Naive thymus-derived CD4-positive, alpha-beta T cell (primary cell): Measurements from ENCODE around the gene SLC22A17. TPM values are rescaled to one million over a fixed set of nuclear protein-coding genes. Genes with fewer than 3 reads are reported as not detected.
A peak's percentile ranks its signal among the peaks of the same experiment; 100 is the strongest.

Source experiments
- ATAC-seq: fragments of 150-1000 bp; cut with Tn5 transposase; 2 replicates; pipeline ENCODE4 v1.10.0; 2021; ENCODE audit warnings: mild to moderate bottlenecking, moderate library complexity
- CTCF ChIA-PET: fragments of 350-600 bp; sonication (Branson Sonifier 250); formaldehyde crosslinking; loops from one replicate; lab custom pipeline; 2021; ENCODE audit warnings: antibody characterized with exemption; lab: Charles Lee
- POLR2A ChIA-PET: fragments of 350-600 bp; sonication (Branson Sonifier 250); formaldehyde crosslinking; loops from one replicate; lab custom pipeline; 2021; ENCODE audit warnings: antibody characterized with exemption, inconsistent platforms; lab: Charles Lee
- DNase-seq, 9 donors: peaks; one replicate each; pipeline versions ENCODE4 v3.0.0 to v3.0.0-alpha.2; 2020 to 2022; ENCODE audit warnings: mixed read lengths in 1 of 9
- H3K27ac ChIP-seq: one replicate; pipeline ENCODE4 v1.7.0; 2013; ENCODE audit warnings: mild to moderate bottlenecking, low read depth, low read length, moderate library complexity
- H3K27me3 ChIP-seq, 2 donors: one replicate each; pipeline ENCODE4 v1.7.0; 2013; ENCODE audit warnings: low read length in 2 of 2, mild to moderate bottlenecking in 2 of 2, moderate library complexity in 2 of 2; ENCODE audit not compliant: control insufficient read depth in 2 of 2, insufficient read depth in 2 of 2
- H3K36me3 ChIP-seq, 3 experiments: 1 replicate in 2 of 3; 2 replicates in 1 of 3; pipeline ENCODE4 v1.7.0; 2013; ENCODE audit warnings: low read length in 3 of 3, mild to moderate bottlenecking in 3 of 3, moderate library complexity in 1 of 3; ENCODE audit not compliant: insufficient read depth in 3 of 3, control insufficient read depth in 2 of 3
- H3K4me1 ChIP-seq, 2 donors: one replicate each; pipeline ENCODE4 v1.7.0; 2013; ENCODE audit warnings: low read length in 2 of 2, mild to moderate bottlenecking in 2 of 2, moderate library complexity in 1 of 2; ENCODE audit not compliant: control insufficient read depth in 2 of 2, insufficient read depth in 2 of 2
- H3K4me3 ChIP-seq: 2 replicates; pipeline ENCODE4 v1.7.0; 2013; ENCODE audit warnings: mild to moderate bottlenecking, low read length
- H3K9me3 ChIP-seq, 3 experiments: 1 replicate in 2 of 3; 2 replicates in 1 of 3; pipeline ENCODE4 v1.7.0; 2013; ENCODE audit warnings: low read length in 3 of 3; ENCODE audit not compliant: control insufficient read depth in 2 of 3
- H3K27ac Mint-ChIP-seq, 9 donors: one replicate each; pipeline ENCODE4 v1.8.0; 2020 to 2022; ENCODE audit warnings: mixed read lengths in 9 of 9, mild to moderate bottlenecking in 8 of 9, moderate library complexity in 5 of 9, inconsistent platforms in 2 of 9
- H3K27me3 Mint-ChIP-seq, 5 donors: one replicate each; pipeline ENCODE4 v1.8.0; 2021 to 2022; ENCODE audit warnings: mixed read lengths in 5 of 5, mild to moderate bottlenecking in 1 of 5
- H3K36me3 Mint-ChIP-seq, 5 donors: one replicate each; pipeline ENCODE4 v1.8.0; 2020 to 2022; ENCODE audit warnings: mixed read lengths in 5 of 5, mild to moderate bottlenecking in 3 of 5, inconsistent platforms in 1 of 5
- H3K4me1 Mint-ChIP-seq, 7 donors: one replicate each; pipeline ENCODE4 v1.8.0; 2020 to 2022; ENCODE audit warnings: mixed read lengths in 7 of 7, mild to moderate bottlenecking in 3 of 7, inconsistent platforms in 1 of 7
- H3K4me3 Mint-ChIP-seq, 10 donors: one replicate each; pipeline ENCODE4 v1.8.0; 2020 to 2022; ENCODE audit warnings: mild to moderate bottlenecking in 10 of 10, mixed read lengths in 10 of 10, moderate library complexity in 6 of 10, inconsistent platforms in 2 of 10
- H3K9me3 Mint-ChIP-seq, 11 donors: one replicate each; pipeline ENCODE4 v1.8.0; 2020 to 2022; ENCODE audit warnings: mixed read lengths in 11 of 11, mild to moderate bottlenecking in 4 of 11, inconsistent platforms in 1 of 11, moderate library complexity in 1 of 11
- intact Hi-C, 2 donors: fragments of 100-400 bp; cut with micrococcal nuclease; formaldehyde crosslinking; loops; one replicate each; pipeline ENCODE4 v1.15.1; 2023
- polyA plus RNA-seq, 2 donors: library from polyadenylated mRNA; unstranded; fragments of 300-500 nt; fragmentation: Illumina TruSeq; gene quantifications; one replicate each; pipeline ENCODE4 v1.2.3, GENCODE V29; 2021
- total RNA-seq, 6 experiments: library from RNA in 5 of 6; stranded (reverse) in 5 of 6; gene quantifications; 1 replicate in 5 of 6; 2 replicates in 1 of 6; pipeline ENCODE4 v1.2.3 and lab custom pipeline; 2021 to 2026

The SLC22A17 gene
- total and polyA plus RNA-seq, 7 experiments from 2014 or later = 1.9 to 30.0 (median 10.8) TPM

DNA sequence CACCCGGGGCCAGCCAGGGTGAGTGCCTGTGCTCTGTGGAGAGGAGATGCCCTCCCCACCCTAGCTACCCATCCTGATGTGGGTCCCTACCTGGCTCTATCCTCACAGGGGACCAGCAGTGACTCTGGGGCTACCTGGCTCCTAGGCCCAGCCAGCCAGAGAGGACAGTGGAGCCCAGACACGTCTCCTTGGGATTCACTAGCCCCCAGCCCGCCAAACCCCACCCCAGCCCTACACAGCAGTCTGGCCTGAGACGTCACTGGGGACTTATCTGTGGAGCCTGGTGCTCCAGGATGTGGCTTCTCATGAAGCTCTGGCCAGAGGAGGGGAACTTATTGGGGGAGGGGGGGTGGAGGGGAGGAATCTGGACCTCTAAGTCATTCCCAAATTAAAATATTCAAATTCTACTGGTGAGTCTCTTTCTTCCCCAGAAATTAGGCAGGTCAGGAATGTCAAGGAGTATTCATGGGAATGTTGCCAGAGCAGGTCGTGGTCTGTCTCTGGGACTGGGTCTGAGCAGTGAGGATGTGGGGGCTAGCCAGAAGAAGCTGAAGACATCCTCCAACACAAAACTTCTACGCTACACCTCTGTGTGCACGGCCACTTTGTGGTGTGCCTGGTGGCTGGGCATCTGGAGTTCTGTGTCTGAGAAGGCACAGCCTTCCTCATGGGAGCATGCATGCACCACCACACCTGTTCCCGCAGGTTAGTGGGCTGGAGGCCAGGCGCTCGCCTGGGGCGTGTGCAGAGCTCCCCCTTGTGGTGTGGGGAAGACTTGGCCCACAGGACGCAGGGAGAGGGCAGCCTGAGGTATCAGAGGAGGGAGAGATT lies 26.9 kb upstream of the SLC22A17 start:
- Mint-ChIP-seq H3K27me3 (peaks cover 0 to 16% (median 0%) of the 10 kb centered on the region in 5 donors), H3K4me1 (peaks cover 0 to 3% (median 0%) of the 10 kb centered on the region in 7 donors), H3K36me3 (no peaks in the 10 kb centered on the region), H3K27ac (no peak overlapping the region), H3K9me3 (peaks cover 0 to 2% (median 0%) of the 10 kb centered on the region in 11 donors), H3K4me3 (no peak overlapping the region)
- no peak overlapping the region for H3K27ac ChIP-seq
- ChIA-PET CTCF (interaction anchor here (0.5 to 3.6 kb wide), 22 partner anchors 9 to 746 kb away, joined by 3 to 55 read pairs (median 4); partner anchors contain the start of gene CEBPE), POLR2A (interaction anchor here (0.7 to 1.0 kb wide), 2 partner anchors 78 to 115 kb away, joined by 3 read pairs; no protein-coding TSS in a partner anchor)
- no peaks in the 10 kb centered on the region for H3K36me3 ChIP-seq
- H3K27me3 ChIP-seq = no peaks in the 10 kb centered on the region
- DNase-seq = peak; percentile 48 to 77 (median 68)
- no peak overlapping the region for H3K4me3 ChIP-seq
- intact Hi-C loops = loop anchor here (1.0 to 2.0 kb wide), 8 partner anchors 51 to 311 kb away; partner anchors contain the start of gene PABPN1 (in 1 of the 2)
- no peaks in the 10 kb centered on the region for H3K9me3 ChIP-seq
- no peaks in the 10 kb centered on the region for H3K4me1 ChIP-seq
- peak; percentile 86 for ATAC-seq

DNA sequence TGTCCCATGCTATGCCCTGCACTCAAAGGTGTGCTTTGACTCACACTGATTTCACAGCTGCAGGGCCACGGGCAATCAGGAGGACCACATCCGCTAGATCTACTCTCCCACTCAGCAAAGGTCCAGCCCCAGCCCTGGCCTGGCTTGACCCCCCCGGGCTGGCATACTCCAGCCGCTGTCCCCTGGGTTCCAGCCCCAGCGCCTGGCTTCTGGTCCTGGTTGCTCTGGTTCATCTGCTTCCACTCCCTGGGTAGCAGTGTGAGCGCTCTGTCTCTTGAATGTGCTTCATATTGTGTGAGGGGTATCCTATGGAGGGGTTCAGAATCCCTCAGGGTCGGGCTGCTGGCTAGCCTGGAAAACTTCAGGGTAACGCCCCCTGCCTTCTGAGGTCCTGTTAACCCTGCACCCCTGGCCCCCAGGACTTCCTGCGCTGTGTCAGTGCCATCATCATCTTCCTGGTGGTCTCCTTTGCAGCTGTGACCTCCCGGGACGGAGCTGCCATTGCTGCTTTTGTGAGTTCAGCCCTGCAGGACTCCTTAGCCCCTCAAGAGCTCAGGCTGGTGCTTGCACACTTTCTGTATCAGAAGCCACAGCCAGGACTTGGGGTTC lies 26.0 kb upstream of the SLC22A17 start:
- peaks cover 0 to 16% (median 0%) of the 10 kb centered on the region in 5 donors for H3K27me3 Mint-ChIP-seq
- ATAC-seq = no peak
- no peaks in the 10 kb centered on the region for H3K36me3 ChIP-seq
- no peaks in the 10 kb centered on the region for H3K9me3 ChIP-seq
- ChIA-PET CTCF (interaction anchor here (0.8 to 3.6 kb wide), 6 partner anchors 11 to 406 kb away, joined by 3 to 55 read pairs (median 10); partner anchors contain the start of gene CEBPE), POLR2A (no interaction called here)
- H3K9me3 Mint-ChIP-seq = peaks cover 0 to 2% (median 0%) of the 10 kb centered on the region in 11 donors
- peaks cover 0 to 3% (median 0%) of the 10 kb centered on the region in 7 donors for H3K4me1 Mint-ChIP-seq
- no peak overlapping the region for H3K4me3 ChIP-seq
- no peak overlapping the region for H3K27ac Mint-ChIP-seq
- H3K36me3 Mint-ChIP-seq = no peaks in the 10 kb centered on the region
- H3K27me3 ChIP-seq = no peaks in the 10 kb centered on the region
- no peak overlapping the region for H3K4me3 Mint-ChIP-seq
- DNase-seq = no peak
- no peaks in the 10 kb centered on the region for H3K4me1 ChIP-seq
- intact Hi-C loops = no loop called here
- no peak overlapping the region for H3K27ac ChIP-seq

DNA sequence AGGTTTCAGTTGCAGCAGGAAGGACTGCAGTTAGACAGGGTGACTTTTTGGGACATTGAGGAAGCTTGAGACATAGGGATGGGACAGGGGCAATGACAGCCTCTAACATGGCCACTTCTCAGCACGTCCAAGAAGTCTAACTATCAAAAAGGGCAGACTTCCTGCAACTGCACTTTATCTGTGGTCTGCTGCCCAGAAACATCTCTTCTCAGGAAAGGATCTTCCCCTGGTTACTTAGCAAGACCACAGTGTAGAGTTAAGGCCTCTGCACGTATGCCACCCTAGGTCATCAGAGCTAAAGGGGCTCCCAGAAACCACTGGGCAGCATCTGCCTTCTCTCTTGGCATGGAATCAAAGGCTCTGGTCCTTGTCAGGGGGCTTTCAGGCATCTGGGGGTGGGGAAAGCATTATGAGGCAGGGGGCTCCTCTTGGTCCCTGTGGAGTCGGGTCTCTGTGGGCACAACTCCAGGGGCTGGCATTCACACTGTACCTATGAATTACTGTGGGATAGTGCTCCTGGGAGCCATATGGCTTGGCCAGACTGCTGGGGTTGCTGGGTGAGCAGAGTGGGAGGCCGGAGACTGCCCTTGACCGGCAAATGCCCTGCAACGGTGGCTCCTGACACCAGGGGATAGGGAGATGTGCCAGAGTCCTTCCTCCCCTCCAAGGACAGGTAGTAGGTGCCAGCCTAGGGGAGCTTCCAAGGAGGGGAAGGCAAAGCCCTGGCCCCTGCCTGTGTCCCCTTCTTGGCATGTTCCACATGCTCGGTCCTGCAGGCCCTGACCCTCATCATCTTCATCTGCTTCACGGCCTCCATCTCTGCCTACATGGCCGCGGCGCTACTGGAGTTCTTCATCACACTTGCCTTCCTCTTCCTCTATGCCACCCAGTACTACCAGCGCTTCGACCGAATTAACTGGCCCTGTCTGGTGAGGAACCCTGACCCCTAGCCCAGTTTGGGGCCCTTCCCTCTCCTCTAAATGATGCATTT lies 25.2 kb upstream of the SLC22A17 start:
- H3K27me3 Mint-ChIP-seq = peaks cover 0 to 15% (median 0%) of the 10 kb centered on the region in 5 donors

DNA sequence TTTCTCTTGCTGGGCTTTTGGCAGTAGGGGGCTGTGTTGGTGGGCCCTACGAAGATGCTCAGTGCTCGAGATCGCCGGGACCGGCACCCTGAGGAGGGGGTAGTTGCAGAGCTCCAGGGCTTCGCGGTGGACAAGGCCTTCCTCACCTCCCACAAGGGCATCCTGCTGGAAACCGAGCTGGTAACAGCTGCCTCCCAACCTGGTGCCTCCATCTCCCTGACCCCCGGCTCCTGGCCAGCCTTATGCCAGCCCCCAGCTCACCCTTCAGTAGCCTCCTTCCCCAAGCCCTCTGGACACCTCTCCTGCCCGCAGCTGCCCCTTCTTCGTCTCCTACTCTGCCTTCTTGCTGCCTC lies 24.5 kb upstream of the SLC22A17 start:
- Mint-ChIP-seq H3K27me3 (peaks cover 0 to 8% (median 0%) of the 10 kb centered on the region in 5 donors), H3K36me3 (no peaks in the 10 kb centered on the region), H3K9me3 (no peaks in the 10 kb centered on the region), H3K4me1 (peaks cover 0 to 5% (median 0%) of the 10 kb centered on the region in 7 donors), H3K27ac (peak overlapping the region in 1 of 9 donors; percentile 4), H3K4me3 (no peak overlapping the region)
- intact Hi-C loops = no loop called here
- Histone ChIP-seq H3K4me3 (no peak overlapping the region), H3K27ac (no peak overlapping the region), H3K9me3 (no peaks in the 10 kb centered on the region), H3K36me3 (no peaks in the 10 kb centered on the region), H3K4me1 (no peaks in the 10 kb centered on the region), H3K27me3 (no peaks in the 10 kb centered on the region)
- POLR2A ChIA-PET = no interaction called here
- CTCF ChIA-PET = interaction anchor here (1.6 kb wide), 1 partner anchor 113 kb away, joined by 4 read pairs; no protein-coding TSS in a partner anchor
- ATAC-seq (no peak), DNase-seq (no peak)

More for the DNA sequence above, 25.2 kb upstream of the SLC22A17 start:
- ChIA-PET CTCF (interaction anchor here (1.6 to 3.6 kb wide), 2 partner anchors 113 kb away, joined by 4 to 55 read pairs; no protein-coding TSS in a partner anchor), POLR2A (no interaction called here)
- DNase-seq (no peak), ATAC-seq (no peak)
- no peak overlapping the region for H3K4me3 Mint-ChIP-seq
- no peaks in the 10 kb centered on the region for H3K9me3 Mint-ChIP-seq
- no peaks in the 10 kb centered on the region for H3K36me3 ChIP-seq
- no peaks in the 10 kb centered on the region for H3K27me3 ChIP-seq
- no peak overlapping the region for H3K27ac ChIP-seq
- H3K4me1 Mint-ChIP-seq = peaks cover 0 to 3% (median 0%) of the 10 kb centered on the region in 7 donors
- H3K36me3 Mint-ChIP-seq = no peaks in the 10 kb centered on the region
- no peak overlapping the region for H3K4me3 ChIP-seq
- intact Hi-C loops = no loop called here
- no peak overlapping the region for H3K27ac Mint-ChIP-seq
- no peaks in the 10 kb centered on the region for H3K4me1 ChIP-seq
- no peaks in the 10 kb centered on the region for H3K9me3 ChIP-seq

DNA sequence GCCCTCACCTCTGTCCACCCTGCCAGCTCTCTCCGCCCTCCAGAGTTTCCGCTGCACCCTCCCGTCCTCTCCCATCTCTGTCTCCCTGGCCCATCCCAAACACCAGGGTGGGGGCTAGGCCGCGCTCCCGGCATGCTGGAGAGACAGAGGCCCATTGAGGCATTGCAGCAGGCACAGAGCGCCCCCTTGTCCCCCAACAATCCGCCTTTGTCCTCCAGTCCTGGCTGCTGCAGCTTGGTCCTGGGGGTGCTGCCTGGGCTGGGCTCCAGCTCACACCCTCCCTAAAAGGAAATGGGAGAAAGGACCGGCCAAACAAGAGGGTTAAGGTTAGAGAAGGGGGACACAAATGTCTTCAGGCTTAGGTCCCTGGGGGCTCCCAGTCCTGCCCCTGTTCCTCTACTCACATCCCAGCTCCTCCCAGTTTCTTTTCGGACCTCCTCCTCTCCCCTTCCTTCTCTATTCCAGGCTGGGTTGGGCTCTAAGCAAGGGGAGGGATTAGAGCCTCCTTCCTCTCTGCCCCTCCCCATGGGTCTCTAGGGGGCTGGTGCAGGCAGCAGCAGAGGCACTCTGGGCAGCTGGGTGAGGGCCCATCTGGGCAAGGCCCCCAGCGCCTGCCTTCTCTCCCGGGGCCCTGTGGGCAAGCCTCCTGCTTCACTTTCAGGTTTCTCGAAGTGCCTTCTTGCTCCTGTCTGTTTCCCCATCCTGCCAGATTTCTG lies 24.0 kb upstream of the SLC22A17 start, which contains the start of gene CMTM5:
Gene CMTM5, plus strand, starts transcription at position 565 of the 716 bp plus-strand sequence. CDS start 206 bp downstream, outside the sequence.
- Histone ChIP-seq H3K27me3 (no peaks in the 10 kb centered on the region), H3K36me3 (no peaks in the 10 kb centered on the region), H3K9me3 (no peaks in the 10 kb centered on the region), H3K4me1 (no peaks in the 10 kb centered on the region), H3K4me3 (no peak within 1 kb of the TSS), H3K27ac (no peak within 1 kb of the TSS)
- no peaks in the 10 kb centered on the region for H3K36me3 Mint-ChIP-seq
- intact Hi-C loops = no loop called here
- peak within 1 kb of the TSS in 2 of 9 donors; percentile 4 to 58 for H3K27ac Mint-ChIP-seq
- peaks cover 0 to 5% (median 0%) of the 10 kb centered on the region in 5 donors for H3K27me3 Mint-ChIP-seq
- peaks cover 0 to 8% (median 0%) of the 10 kb centered on the region in 7 donors for H3K4me1 Mint-ChIP-seq
- ATAC-seq = no peak
- CTCF ChIA-PET = interaction anchor here (0.5 to 1.6 kb wide), 4 partner anchors 42 to 112 kb away, joined by 3 to 4 read pairs (median 3); no protein-coding TSS in a partner anchor
- no peak within 1 kb of the TSS for H3K4me3 Mint-ChIP-seq
- no peak for DNase-seq
- no peaks in the 10 kb centered on the region for H3K9me3 Mint-ChIP-seq
- POLR2A ChIA-PET = no interaction called here
